ENCODE measurements around the gene HIF1AN.
A peak's percentile ranks its signal among the peaks of the same experiment; 100 is the strongest.

Gene HIF1AN

DNA sequence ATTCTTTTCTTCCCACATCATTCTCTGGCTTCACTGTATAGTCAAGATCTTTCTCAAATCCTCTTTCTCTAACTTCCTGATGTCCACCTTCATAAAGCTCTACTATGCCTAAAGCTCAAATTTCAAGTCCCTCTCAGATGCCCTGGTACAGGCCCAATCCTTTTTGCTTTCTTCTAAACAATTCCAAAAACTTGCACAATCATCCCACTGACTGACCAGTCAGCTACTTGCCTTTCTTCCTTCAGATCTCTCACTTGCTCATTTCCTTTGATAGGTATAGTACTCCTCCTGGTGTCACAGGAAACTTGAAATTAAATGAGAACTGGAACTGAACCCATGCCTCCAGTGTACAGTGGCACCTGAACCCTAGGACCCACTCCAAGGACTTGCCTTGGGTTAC, 34.3 kb upstream of the HIF1AN start:
- in situ Hi-C loops (cut with HindIII; ENCODE audit: low pct_ligation_motif_present, low sequenced_read_pairs) = loop anchor here (25.0 kb wide), 1 partner anchor 164 kb away; the partner anchor contains the start of genes PKD2L1 and SCD

DNA sequence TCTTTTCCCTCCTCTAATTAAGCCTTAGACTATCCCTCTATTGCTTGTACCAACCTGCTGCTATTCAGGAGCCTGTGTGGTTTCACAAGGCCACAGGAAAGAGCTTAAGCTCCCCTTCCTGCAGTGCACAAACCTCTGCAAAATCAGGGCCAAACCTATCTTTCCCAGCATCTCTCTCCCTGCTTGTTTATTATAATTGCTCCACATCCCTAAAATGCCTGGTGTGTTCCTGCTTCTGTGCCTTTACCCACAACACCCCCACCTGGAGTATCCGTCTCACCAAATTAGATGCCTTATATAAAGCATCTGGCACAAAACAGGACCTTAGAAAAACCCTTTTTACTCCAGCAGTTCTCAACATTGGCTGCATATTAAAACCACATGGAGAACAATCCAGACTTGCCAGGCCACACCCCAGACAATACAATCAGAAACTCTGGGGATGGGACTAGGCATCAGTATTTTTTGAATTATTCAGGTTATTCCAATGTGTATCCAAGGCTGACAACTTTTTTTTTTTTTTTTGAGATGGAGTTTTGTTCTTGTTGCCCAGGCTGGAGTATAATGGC, 32.7 kb upstream of the HIF1AN start:
- no peak overlapping the region for H3K4me3 ChIP-seq (ENCODE audit: low read depth, low read length)
- TF ChIP-seq, protein P1, sequence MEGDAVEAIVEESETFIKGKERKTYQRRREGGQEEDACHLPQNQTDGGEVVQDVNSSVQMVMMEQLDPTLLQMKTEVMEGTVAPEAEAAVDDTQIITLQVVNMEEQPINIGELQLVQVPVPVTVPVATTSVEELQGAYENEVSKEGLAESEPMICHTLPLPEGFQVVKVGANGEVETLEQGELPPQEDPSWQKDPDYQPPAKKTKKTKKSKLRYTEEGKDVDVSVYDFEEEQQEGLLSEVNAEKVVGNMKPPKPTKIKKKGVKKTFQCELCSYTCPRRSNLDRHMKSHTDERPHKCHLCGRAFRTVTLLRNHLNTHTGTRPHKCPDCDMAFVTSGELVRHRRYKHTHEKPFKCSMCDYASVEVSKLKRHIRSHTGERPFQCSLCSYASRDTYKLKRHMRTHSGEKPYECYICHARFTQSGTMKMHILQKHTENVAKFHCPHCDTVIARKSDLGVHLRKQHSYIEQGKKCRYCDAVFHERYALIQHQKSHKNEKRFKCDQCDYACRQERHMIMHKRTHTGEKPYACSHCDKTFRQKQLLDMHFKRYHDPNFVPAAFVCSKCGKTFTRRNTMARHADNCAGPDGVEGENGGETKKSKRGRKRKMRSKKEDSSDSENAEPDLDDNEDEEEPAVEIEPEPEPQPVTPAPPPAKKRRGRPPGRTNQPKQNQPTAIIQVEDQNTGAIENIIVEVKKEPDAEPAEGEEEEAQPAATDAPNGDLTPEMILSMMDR (IDR thresholded peaks at IDR 0.05; ENCODE audit: low read depth, low read length, missing control alignments) = no peak
- H3K27ac ChIP-seq = no peak overlapping the region
- no peaks in the 10 kb centered on the region for H3K27me3 ChIP-seq (replicated peaks)
- no peaks in the 10 kb centered on the region for H3K36me3 ChIP-seq (replicated peaks)
- no peak for DNase-seq
- in situ Hi-C loops (cut with HindIII; ENCODE audit: low pct_ligation_motif_present, low sequenced_read_pairs) = loop anchor here (25.0 kb wide), 1 partner anchor 166 kb away; the partner anchor contains the start of genes PKD2L1 and SCD

More for the DNA sequence above, 34.3 kb upstream of the HIF1AN start:
- Histone ChIP-seq H3K27me3 (replicated peaks) (no peaks in the 10 kb centered on the region), H3K27ac (no peak overlapping the region), H3K36me3 (replicated peaks) (no peaks in the 10 kb centered on the region), H3K4me3 (ENCODE audit: low read depth, low read length) (no peak overlapping the region)
- TF ChIP-seq, protein P1 (IDR thresholded peaks at IDR 0.05; ENCODE audit: low read depth, low read length, missing control alignments) = no peak
- DNase-seq = no peak

- no peak overlapping the region for H3K27ac ChIP-seq
- TF ChIP-seq, protein P1 (IDR thresholded peaks at IDR 0.05; ENCODE audit: low read depth, low read length, missing control alignments) = no peak
- no peaks in the 10 kb centered on the region for H3K36me3 ChIP-seq (replicated peaks)
- H3K4me3 ChIP-seq (ENCODE audit: low read depth, low read length) = no peak overlapping the region
- no peaks in the 10 kb centered on the region for H3K27me3 ChIP-seq (replicated peaks)
- DNase-seq = no peak
- in situ Hi-C loops (cut with HindIII; ENCODE audit: low pct_ligation_motif_present, low sequenced_read_pairs) = loop anchor here (25.0 kb wide), 1 partner anchor 167 kb away; the partner anchor contains the start of genes PKD2L1 and SCD
Measured at GRCh38 chr10:100504096-100504495, 31.6 kb upstream of the HIF1AN start.

- in situ Hi-C loops (cut with HindIII; ENCODE audit: low pct_ligation_motif_present, low sequenced_read_pairs) = loop anchor here (25.0 kb wide), 1 partner anchor 168 kb away; the partner anchor contains the start of genes PKD2L1 and SCD
- Histone ChIP-seq H3K27ac (no peak overlapping the region), H3K27me3 (replicated peaks) (no peaks in the 10 kb centered on the region), H3K4me3 (ENCODE audit: low read depth, low read length) (no peak overlapping the region), H3K36me3 (replicated peaks) (no peaks in the 10 kb centered on the region)
- DNase-seq = no peak
- TF ChIP-seq, protein P1 (IDR thresholded peaks at IDR 0.05; ENCODE audit: low read depth, low read length, missing control alignments) = no peak
Measured at GRCh38 chr10:100505164-100505563, 30.6 kb upstream of the HIF1AN start.

DNA sequence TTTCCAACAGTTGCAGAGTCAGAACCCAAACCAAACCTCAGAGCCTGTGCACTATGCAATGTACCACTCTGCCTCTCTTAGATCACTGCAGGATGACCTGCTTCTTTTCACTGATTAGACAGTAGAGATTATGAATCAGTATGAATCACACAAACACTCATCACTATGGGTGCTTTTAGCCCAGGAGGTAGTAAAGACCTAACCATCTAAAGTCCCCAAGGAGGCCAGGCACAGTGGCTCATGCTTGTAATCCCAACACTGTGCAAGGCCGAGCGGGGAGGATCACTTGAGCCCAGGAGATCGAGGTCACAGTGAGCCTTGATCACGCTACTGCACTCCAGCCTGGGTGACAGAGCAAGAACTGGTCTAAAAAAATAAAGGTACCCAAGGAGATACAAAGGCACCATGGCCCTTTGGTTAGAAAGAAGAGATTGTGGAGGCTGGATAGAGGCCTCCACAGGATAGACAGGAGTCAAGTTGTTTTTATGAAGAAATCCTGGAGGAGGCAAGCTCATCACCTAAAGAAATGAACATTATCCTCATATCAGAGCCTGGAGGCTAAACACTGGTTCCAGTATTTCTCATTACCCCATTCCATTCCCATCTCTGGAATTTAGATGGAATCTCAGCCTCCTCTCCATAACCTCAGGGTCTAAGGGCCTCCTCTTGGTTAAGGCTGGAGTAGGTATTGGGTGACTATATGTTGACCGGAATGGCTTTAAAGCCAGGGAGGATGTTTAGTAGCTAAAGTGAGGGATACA, 29.0 kb upstream of the HIF1AN start:
- peak; percentile 76 for DNase-seq
- H3K27ac ChIP-seq = no peak overlapping the region
- no peaks in the 10 kb centered on the region for H3K27me3 ChIP-seq (replicated peaks)
- in situ Hi-C loops (cut with HindIII; ENCODE audit: low pct_ligation_motif_present, low sequenced_read_pairs) = loop anchor here (25.0 kb wide), 1 partner anchor 169 kb away; the partner anchor contains the start of genes PKD2L1 and SCD
- TF ChIP-seq, protein P1 (IDR thresholded peaks at IDR 0.05; ENCODE audit: low read depth, low read length, missing control alignments) = no peak
- no peak overlapping the region for H3K4me3 ChIP-seq (ENCODE audit: low read depth, low read length)
- H3K36me3 ChIP-seq (replicated peaks) = no peaks in the 10 kb centered on the region
